GM13976 (cell line): Measurements from ENCODE around the gene AUNIP.

Source experiments
- DNase-seq: peaks from one replicate; pipeline ENCODE4 v3.0.0; 2012; ENCODE audit warnings: low spot score
- CTCF ChIP-seq: IDR thresholded peaks from 2 replicates; pipeline ENCODE4 v1.5.1; 2012; ENCODE audit warnings: borderline replicate concordance, mild to moderate bottlenecking; ENCODE audit not compliant: insufficient read depth; ENCODE audit errors: extremely low read depth, missing control alignments, control extremely low read depth
- in situ Hi-C: fragments of 300-500 bp; cut with MboI; formaldehyde crosslinking; loops from one replicate; pipeline ENCODE4 v1.12.0; 2022; ENCODE audit warnings: low sequenced_read_pairs, mixed read lengths, inconsistent platforms; ENCODE audit not compliant: unreplicated experiment

The AUNIP gene

GRCh38 chr1:25807480-25808390, 51.5 kb downstream of the AUNIP start:
- no peak for TF ChIP-seq CTCF
- DNase-seq, result no peak
- in situ Hi-C loops, result loop anchor here (25.0 kb wide), 1 partner anchor 395 kb away; the partner anchor contains the start of gene RHCE

GRCh38 chr1:25806418-25806817, 52.8 kb downstream of the AUNIP start:
- no peak for TF ChIP-seq CTCF
- in situ Hi-C loops, result loop anchor here (25.0 kb wide), 1 partner anchor 394 kb away; the partner anchor contains the start of gene RHCE
- DNase-seq, result no peak

GRCh38 chr1:25805863-25806225, 53.4 kb downstream of the AUNIP start:
- DNase-seq, result no peak
- no peak for TF ChIP-seq CTCF
- in situ Hi-C loops, result loop anchor here (25.0 kb wide), 1 partner anchor 394 kb away; the partner anchor contains the start of gene RHCE

GRCh38 chr1:25804964-25805862, 54.0 kb downstream of the AUNIP start:
- no peak for TF ChIP-seq CTCF
- in situ Hi-C loops, result loop anchor here (25.0 kb wide), 1 partner anchor 393 kb away; the partner anchor contains the start of gene RHCE
- DNase-seq, result peak; percentile 55

- TF ChIP-seq CTCF, result no peak
- in situ Hi-C loops, result loop anchor here (25.0 kb wide), 1 partner anchor 392 kb away; the partner anchor contains the start of gene RHCE
- no peak for DNase-seq
Observed at GRCh38 chr1:25804244-25804963, 54.9 kb downstream of the AUNIP start.
